ENCODE results near the gene DAB1. TPM values are rescaled to one million over a fixed set of nuclear protein-coding genes. Genes with fewer than 3 reads are reported as not detected.

The DAB1 gene
- total RNA-seq, 2 donors from 2014 or later: 0.72 TPM; not detected in 1

GRCh38 chr1:57060451-57060850 is 363.4 kb downstream of the DAB1 start:
- ATAC-seq (replicated peaks in 1 of 2) (no peak), DNase-seq (no peak)
- no peak overlapping the region for H3K27ac Mint-ChIP-seq
- no peak overlapping the region for H3K4me3 Mint-ChIP-seq
- no peaks in the 10 kb centered on the region for H3K36me3 Mint-ChIP-seq (ENCODE audit: insufficient read depth in 2 of 2)
- no peaks in the 10 kb centered on the region for H3K27me3 Mint-ChIP-seq (ENCODE audit: low read depth)
- no peaks in the 10 kb centered on the region for H3K4me1 Mint-ChIP-seq (ENCODE audit: low read depth)
- H3K9me3 Mint-ChIP-seq: no peaks in the 10 kb centered on the region

- Mint-ChIP-seq H3K36me3 (ENCODE audit: insufficient read depth in 2 of 2) (no peaks in the 10 kb centered on the region), H3K27ac (no peak overlapping the region), H3K27me3 (ENCODE audit: low read depth) (no peaks in the 10 kb centered on the region), H3K9me3 (no peaks in the 10 kb centered on the region), H3K4me1 (ENCODE audit: low read depth) (no peaks in the 10 kb centered on the region), H3K4me3 (no peak overlapping the region)
- DNase-seq (no peak), ATAC-seq (replicated peaks in 1 of 2) (no peak)
Observed at GRCh38 chr1:57058652-57059501, 365.0 kb downstream of the DAB1 start.

- H3K27me3 Mint-ChIP-seq (ENCODE audit: low read depth): peaks cover 6% of the 10 kb centered on the region
- peaks cover 0 to 2% of the 10 kb centered on the region in 2 donors for H3K36me3 Mint-ChIP-seq (ENCODE audit: insufficient read depth in 2 of 2)
- no peak for ATAC-seq (replicated peaks in 1 of 2)
- no peak overlapping the region for H3K27ac Mint-ChIP-seq
- peaks cover 0 to 4% of the 10 kb centered on the region in 2 donors for H3K9me3 Mint-ChIP-seq
- DNase-seq: no peak
- no peaks in the 10 kb centered on the region for H3K4me1 Mint-ChIP-seq (ENCODE audit: low read depth)
- no peak overlapping the region for H3K4me3 Mint-ChIP-seq
Observed at GRCh38 chr1:57048856-57049255, 375.0 kb downstream of the DAB1 start.

- Mint-ChIP-seq H3K27ac (no peak overlapping the region), H3K9me3 (peaks cover 0 to 5% of the 10 kb centered on the region in 2 donors), H3K4me3 (no peak overlapping the region), H3K4me1 (ENCODE audit: low read depth) (no peaks in the 10 kb centered on the region), H3K36me3 (ENCODE audit: insufficient read depth in 2 of 2) (peaks cover 0 to 5% of the 10 kb centered on the region in 2 donors), H3K27me3 (ENCODE audit: low read depth) (peaks cover 13% of the 10 kb centered on the region)
- DNase-seq: no peak
- ATAC-seq (replicated peaks in 1 of 2): no peak
Observed at GRCh38 chr1:57046462-57046861, 377.4 kb downstream of the DAB1 start.

- H3K4me3 Mint-ChIP-seq: no peak overlapping the region
- H3K9me3 Mint-ChIP-seq: peaks cover 0 to 2% of the 10 kb centered on the region in 2 donors
- peak in 1 of 2 donors; percentile 51 for ATAC-seq (replicated peaks in 1 of 2)
- DNase-seq: no peak
- H3K4me1 Mint-ChIP-seq (ENCODE audit: low read depth): no peaks in the 10 kb centered on the region
- H3K27me3 Mint-ChIP-seq (ENCODE audit: low read depth): peaks cover 7% of the 10 kb centered on the region
- H3K27ac Mint-ChIP-seq: no peak overlapping the region
- peaks cover 0 to 3% of the 10 kb centered on the region in 2 donors for H3K36me3 Mint-ChIP-seq (ENCODE audit: insufficient read depth in 2 of 2)
Observed at GRCh38 chr1:57041901-57042300, 382.0 kb downstream of the DAB1 start.

- peaks cover 7% of the 10 kb centered on the region for H3K27me3 Mint-ChIP-seq (ENCODE audit: low read depth)
- H3K9me3 Mint-ChIP-seq: peaks cover 0 to 2% of the 10 kb centered on the region in 2 donors
- no peak overlapping the region for H3K4me3 Mint-ChIP-seq
- ATAC-seq (replicated peaks in 1 of 2) (no peak), DNase-seq (no peak)
- peaks cover 0 to 3% of the 10 kb centered on the region in 2 donors for H3K36me3 Mint-ChIP-seq (ENCODE audit: insufficient read depth in 2 of 2)
- no peaks in the 10 kb centered on the region for H3K4me1 Mint-ChIP-seq (ENCODE audit: low read depth)
- no peak overlapping the region for H3K27ac Mint-ChIP-seq
Observed at GRCh38 chr1:57040811-57041210, 383.0 kb downstream of the DAB1 start.

- Mint-ChIP-seq H3K27me3 (ENCODE audit: low read depth) (no peaks in the 10 kb centered on the region), H3K4me3 (no peak overlapping the region), H3K27ac (no peak overlapping the region), H3K36me3 (ENCODE audit: insufficient read depth in 2 of 2) (no peaks in the 10 kb centered on the region), H3K4me1 (ENCODE audit: low read depth) (no peaks in the 10 kb centered on the region), H3K9me3 (peaks cover 0 to 1% of the 10 kb centered on the region in 2 donors)
- no peak for ATAC-seq (replicated peaks in 1 of 2)
- DNase-seq: no peak
Observed at GRCh38 chr1:57036641-57037579, 386.9 kb downstream of the DAB1 start.

- Mint-ChIP-seq H3K27ac (no peak overlapping the region), H3K9me3 (peaks cover 0 to 1% of the 10 kb centered on the region in 2 donors), H3K4me1 (ENCODE audit: low read depth) (no peaks in the 10 kb centered on the region), H3K4me3 (no peak overlapping the region), H3K36me3 (ENCODE audit: insufficient read depth in 2 of 2) (no peaks in the 10 kb centered on the region), H3K27me3 (ENCODE audit: low read depth) (no peaks in the 10 kb centered on the region)
- DNase-seq: no peak
- ATAC-seq (replicated peaks in 1 of 2): no peak
Observed at GRCh38 chr1:57034713-57035112, 389.1 kb downstream of the DAB1 start.

- Mint-ChIP-seq H3K36me3 (ENCODE audit: insufficient read depth in 2 of 2) (peaks cover 0 to 3% of the 10 kb centered on the region in 2 donors), H3K9me3 (peaks cover 1 to 3% of the 10 kb centered on the region in 2 donors), H3K4me3 (no peak overlapping the region), H3K27me3 (ENCODE audit: low read depth) (no peaks in the 10 kb centered on the region), H3K27ac (no peak overlapping the region), H3K4me1 (ENCODE audit: low read depth) (no peaks in the 10 kb centered on the region)
- ATAC-seq (replicated peaks in 1 of 2) (peak; percentile 55 to 93), DNase-seq (peak in 1 of 2 donors; percentile 21)
Observed at GRCh38 chr1:57033222-57034001, 390.4 kb downstream of the DAB1 start.

GRCh38 chr1:57026624-57027354 is 397.1 kb downstream of the DAB1 start:
- H3K27ac Mint-ChIP-seq: no peak overlapping the region
- no peak overlapping the region for H3K4me3 Mint-ChIP-seq
- no peak for DNase-seq

GRCh38 chr1:57024855-57025254 is 399.0 kb downstream of the DAB1 start:
- no peak for DNase-seq
- H3K9me3 Mint-ChIP-seq: peaks cover 1 to 12% of the 10 kb centered on the region in 2 donors
- H3K4me1 Mint-ChIP-seq (ENCODE audit: low read depth): no peaks in the 10 kb centered on the region
- peaks cover 0 to 7% of the 10 kb centered on the region in 2 donors for H3K36me3 Mint-ChIP-seq (ENCODE audit: insufficient read depth in 2 of 2)
- H3K27ac Mint-ChIP-seq: no peak overlapping the region
- ATAC-seq (replicated peaks in 1 of 2): no peak
- no peaks in the 10 kb centered on the region for H3K27me3 Mint-ChIP-seq (ENCODE audit: low read depth)
- no peak overlapping the region for H3K4me3 Mint-ChIP-seq

More at GRCh38 chr1:57026624-57027354, 397.1 kb downstream of the DAB1 start:
- Mint-ChIP-seq H3K27me3 (ENCODE audit: low read depth) (no peaks in the 10 kb centered on the region), H3K36me3 (ENCODE audit: insufficient read depth in 2 of 2) (peaks cover 0 to 6% of the 10 kb centered on the region in 2 donors), H3K4me1 (ENCODE audit: low read depth) (no peaks in the 10 kb centered on the region), H3K9me3 (peaks cover 0 to 10% of the 10 kb centered on the region in 2 donors)
- ATAC-seq (replicated peaks in 1 of 2): no peak

GRCh38 chr1:57024428-57024827 is 399.4 kb downstream of the DAB1 start:
- Mint-ChIP-seq H3K9me3 (peaks cover 1 to 12% of the 10 kb centered on the region in 2 donors), H3K27me3 (ENCODE audit: low read depth) (no peaks in the 10 kb centered on the region), H3K27ac (no peak overlapping the region), H3K4me3 (no peak overlapping the region), H3K36me3 (ENCODE audit: insufficient read depth in 2 of 2) (peaks cover 0 to 7% of the 10 kb centered on the region in 2 donors), H3K4me1 (ENCODE audit: low read depth) (no peaks in the 10 kb centered on the region)
- ATAC-seq (replicated peaks in 1 of 2) (no peak), DNase-seq (no peak)

Measured in activated T-cell treated with anti-CD3 and anti-CD28 coated beads, Interleukin-2, amount 50 U/mL, for 72 hours (primary cell).